Ascending aorta (tissue), 2 donors: ENCODE measurements around the gene PFKFB4. TPM values are rescaled to one million over a fixed set of nuclear protein-coding genes. Genes with fewer than 3 reads are reported as not detected.

Experiments used
- DNase-seq, 2 donors: peaks; one replicate each; pipeline ENCODE4 v3.0.0-alpha.2; 2019; ENCODE audit warnings: low spot score in 2 of 2
- H3K27ac ChIP-seq, 2 donors: fragments of 200-600 bp; sonication (generic); one replicate each; pipeline ENCODE4 v1.5.1; 2016 to 2017; ENCODE audit warnings: mild to moderate bottlenecking in 1 of 2
- H3K27me3 ChIP-seq: fragments of 200-600 bp; sonication (generic); one replicate; pipeline ENCODE4 v1.5.1; 2017
- H3K36me3 ChIP-seq, 2 donors: fragments of 200-600 bp; sonication (generic); one replicate each; pipeline ENCODE4 v1.5.1; 2016
- H3K4me1 ChIP-seq, 2 donors: fragments of 200-600 bp; sonication (generic); one replicate each; pipeline ENCODE4 v1.5.1; 2016 to 2017; ENCODE audit warnings: mild to moderate bottlenecking in 1 of 2
- H3K4me3 ChIP-seq, 2 donors: fragments of 200-600 bp; sonication (generic); one replicate each; pipeline ENCODE4 v1.5.1; 2016 to 2017; ENCODE audit warnings: mild to moderate bottlenecking in 1 of 2
- H3K9me3 ChIP-seq, 2 donors: fragments of 200-600 bp; sonication (generic); one replicate each; pipeline ENCODE4 v1.5.1; 2016
- intact Hi-C: fragments of 100-400 bp; cut with DNase I; formaldehyde crosslinking; loops from one replicate; pipeline ENCODE4 v1.15.1; 2023
- total RNA-seq: library from RNA; depleted of rRNA; stranded (reverse); fragments of >200 nt; gene quantifications from one replicate; pipeline ENCODE4 v1.1.0, GENCODE V29; 2016
- TF ChIP-seq, protein P1 (sequence below), 3 experiments: fragments of 200-600 bp in 2 of 3; fragments of 450-650 bp in 1 of 3; sonication (generic) in 2 of 3; IDR thresholded peaks; one replicate each; pipeline ENCODE4 v1.5.1; 2016 to 2019; ENCODE audit warnings: antibody characterized with exemption in 3 of 3, mild to moderate bottlenecking in 1 of 3, moderate library complexity in 1 of 3

Gene PFKFB4
- total RNA-seq, 1 donor from 2014 or later = 3.7 TPM

DNA sequence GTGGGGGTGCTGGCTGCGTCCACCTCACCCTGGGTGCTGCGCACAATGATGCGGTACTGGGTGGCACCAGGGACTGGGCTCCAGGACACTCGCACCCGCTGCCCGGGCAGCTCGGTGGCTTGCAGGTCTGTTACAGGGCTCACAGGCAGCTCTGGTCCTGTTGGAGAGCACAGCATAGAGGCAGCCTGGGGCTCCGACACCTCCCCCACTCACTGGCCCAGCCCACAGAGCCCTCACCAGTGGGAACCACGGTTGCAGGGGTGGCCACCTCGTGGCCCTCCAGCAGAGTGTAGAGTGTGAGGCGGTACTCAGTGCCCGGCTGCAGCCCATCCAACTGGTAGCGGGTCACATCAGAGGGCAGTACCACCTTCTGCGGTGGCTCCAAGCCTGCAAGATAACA is 34.8 kb upstream of the PFKFB4 start:
- TF ChIP-seq, protein P1, sequence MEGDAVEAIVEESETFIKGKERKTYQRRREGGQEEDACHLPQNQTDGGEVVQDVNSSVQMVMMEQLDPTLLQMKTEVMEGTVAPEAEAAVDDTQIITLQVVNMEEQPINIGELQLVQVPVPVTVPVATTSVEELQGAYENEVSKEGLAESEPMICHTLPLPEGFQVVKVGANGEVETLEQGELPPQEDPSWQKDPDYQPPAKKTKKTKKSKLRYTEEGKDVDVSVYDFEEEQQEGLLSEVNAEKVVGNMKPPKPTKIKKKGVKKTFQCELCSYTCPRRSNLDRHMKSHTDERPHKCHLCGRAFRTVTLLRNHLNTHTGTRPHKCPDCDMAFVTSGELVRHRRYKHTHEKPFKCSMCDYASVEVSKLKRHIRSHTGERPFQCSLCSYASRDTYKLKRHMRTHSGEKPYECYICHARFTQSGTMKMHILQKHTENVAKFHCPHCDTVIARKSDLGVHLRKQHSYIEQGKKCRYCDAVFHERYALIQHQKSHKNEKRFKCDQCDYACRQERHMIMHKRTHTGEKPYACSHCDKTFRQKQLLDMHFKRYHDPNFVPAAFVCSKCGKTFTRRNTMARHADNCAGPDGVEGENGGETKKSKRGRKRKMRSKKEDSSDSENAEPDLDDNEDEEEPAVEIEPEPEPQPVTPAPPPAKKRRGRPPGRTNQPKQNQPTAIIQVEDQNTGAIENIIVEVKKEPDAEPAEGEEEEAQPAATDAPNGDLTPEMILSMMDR (IDR thresholded peaks at IDR 0.05) = no peak
- Histone ChIP-seq H3K27me3 (no peaks in the 10 kb centered on the region), H3K4me1 (peaks cover 7 to 21% of the 10 kb centered on the region in 2 donors), H3K36me3 (no peaks in the 10 kb centered on the region), H3K4me3 (no peak overlapping the region), H3K27ac (no peak overlapping the region), H3K9me3 (no peaks in the 10 kb centered on the region)
- DNase-seq = no peak
- intact Hi-C loops = no loop called here

DNA sequence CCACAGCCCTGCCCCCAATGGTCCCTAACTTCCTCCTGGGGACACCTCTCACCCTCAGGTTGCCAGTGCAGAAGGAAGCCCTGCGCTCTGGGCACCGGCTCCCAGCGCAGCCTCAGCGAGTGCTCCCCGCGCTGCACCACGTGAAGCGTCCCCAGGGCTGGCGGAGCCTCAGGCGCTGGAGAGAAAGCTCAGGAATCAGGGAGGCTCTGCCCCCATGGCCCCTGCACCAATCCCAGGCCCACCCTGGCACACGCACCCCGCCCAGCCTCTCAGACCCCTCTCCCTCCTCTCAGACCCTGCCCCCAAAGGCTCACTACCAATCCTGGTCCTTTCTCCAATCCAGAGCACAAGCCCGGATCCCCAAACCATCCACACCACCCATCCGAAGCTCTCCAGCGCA is 31.6 kb upstream of the PFKFB4 start:
- H3K4me3 ChIP-seq = no peak overlapping the region

DNA sequence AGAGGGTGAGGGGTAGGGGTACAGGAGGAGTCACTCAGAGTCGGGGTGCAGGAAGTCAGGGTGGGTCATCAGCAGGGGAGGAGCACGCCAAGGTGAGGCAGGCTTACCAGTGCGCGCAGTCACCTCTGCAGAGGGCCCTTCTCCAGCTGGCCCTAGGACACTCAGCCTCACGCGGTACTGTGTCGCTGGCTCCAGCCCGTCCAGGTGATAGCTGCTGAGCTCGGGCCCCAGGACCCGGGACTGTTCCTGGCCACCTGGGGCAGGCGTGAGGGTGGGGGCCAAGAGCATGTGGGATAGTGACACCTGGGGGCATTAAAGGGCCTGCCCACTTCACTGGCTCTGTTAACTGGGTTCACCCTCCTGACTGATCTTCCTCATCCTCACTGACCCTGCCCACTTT is 31.1 kb upstream of the PFKFB4 start:
- no peaks in the 10 kb centered on the region for H3K36me3 ChIP-seq
- H3K9me3 ChIP-seq = no peaks in the 10 kb centered on the region
- intact Hi-C loops = no loop called here
- no peak overlapping the region for H3K27ac ChIP-seq
- no peaks in the 10 kb centered on the region for H3K4me1 ChIP-seq
- H3K4me3 ChIP-seq = no peak overlapping the region
- no peak for DNase-seq
- TF ChIP-seq, protein P1 (IDR thresholded peaks at IDR 0.05) = no peak
- H3K27me3 ChIP-seq = no peaks in the 10 kb centered on the region

More for the DNA sequence above, 31.6 kb upstream of the PFKFB4 start:
- TF ChIP-seq, protein P1 (IDR thresholded peaks at IDR 0.05) = no peak
- no peaks in the 10 kb centered on the region for H3K36me3 ChIP-seq
- no peaks in the 10 kb centered on the region for H3K27me3 ChIP-seq
- no peak overlapping the region for H3K27ac ChIP-seq
- H3K4me1 ChIP-seq = no peaks in the 10 kb centered on the region
- no peaks in the 10 kb centered on the region for H3K9me3 ChIP-seq
- no peak for DNase-seq
- intact Hi-C loops = no loop called here

DNA sequence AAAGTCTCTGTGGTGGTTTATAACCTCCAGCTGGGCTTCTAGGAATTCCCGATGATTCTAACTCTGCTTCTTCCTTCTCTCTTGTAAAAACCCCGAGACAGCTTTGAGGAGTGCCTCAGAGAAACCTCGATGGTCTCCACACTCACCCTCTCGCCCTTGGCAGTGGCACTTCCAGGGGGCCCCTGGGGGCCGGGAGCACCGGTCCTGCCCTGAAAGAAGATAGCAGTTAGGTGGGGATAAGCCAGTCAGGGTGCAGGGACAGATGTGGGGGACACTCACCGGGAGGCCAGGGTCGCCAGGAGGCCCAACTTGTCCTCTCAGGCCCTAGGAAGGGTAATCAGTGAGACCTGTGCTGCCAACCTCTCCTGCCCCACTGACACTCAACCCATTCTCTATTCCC is 28.8 kb upstream of the PFKFB4 start:
- no peak overlapping the region for H3K4me3 ChIP-seq
- DNase-seq = no peak
- TF ChIP-seq, protein P1 (IDR thresholded peaks at IDR 0.05) = no peak
- no peaks in the 10 kb centered on the region for H3K27me3 ChIP-seq
- H3K9me3 ChIP-seq = no peaks in the 10 kb centered on the region
- no peak overlapping the region for H3K27ac ChIP-seq
- H3K4me1 ChIP-seq = no peaks in the 10 kb centered on the region
- intact Hi-C loops = no loop called here
- no peaks in the 10 kb centered on the region for H3K36me3 ChIP-seq

DNA sequence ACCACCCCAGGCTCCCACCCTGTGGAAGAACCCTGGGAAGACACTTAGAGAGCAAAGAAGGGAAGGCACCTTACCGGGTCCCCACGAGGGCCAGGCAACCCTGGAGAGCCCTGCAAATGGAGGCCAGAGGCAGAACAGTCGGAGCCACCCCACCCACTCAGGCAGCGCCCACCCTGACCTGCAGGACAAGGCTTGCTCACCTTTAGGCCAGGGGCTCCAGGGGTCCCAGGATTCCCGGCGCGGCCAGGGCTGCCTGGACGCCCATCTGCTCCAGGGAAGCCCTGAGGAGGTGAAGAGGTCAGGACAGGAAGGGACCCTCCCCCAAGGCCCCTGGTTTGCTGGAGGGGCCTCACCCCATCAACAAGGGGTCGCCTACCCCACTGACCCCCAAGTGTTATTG is 28.2 kb upstream of the PFKFB4 start:
- intact Hi-C loops = no loop called here
- TF ChIP-seq, protein P1 (IDR thresholded peaks at IDR 0.05) = no peak
- H3K4me3 ChIP-seq = no peak overlapping the region
- no peak overlapping the region for H3K27ac ChIP-seq
- no peaks in the 10 kb centered on the region for H3K27me3 ChIP-seq
- no peaks in the 10 kb centered on the region for H3K4me1 ChIP-seq
- H3K9me3 ChIP-seq = no peaks in the 10 kb centered on the region
- no peak for DNase-seq
- no peaks in the 10 kb centered on the region for H3K36me3 ChIP-seq
